ENCODE results near the gene NSD2. TPM values are rescaled to one million over a fixed set of nuclear protein-coding genes. Genes with fewer than 3 reads are reported as not detected.
A peak's percentile ranks its signal among the peaks of the same experiment; 100 is the strongest.
"Not testable (repeated sequence)": the region's sequence is repeated elsewhere in the genome, so short reads cannot be mapped to it uniquely, and the experiment has no call there.

NSD2 gene
- total RNA-seq, 1 donor from 2014 or later = 71.3 TPM

GRCh38 chr4:2006956-2007653 is 135.9 kb downstream of the NSD2 start:
- no peak for DNase-seq

- DNase-seq = peak; percentile 17
Observed at GRCh38 chr4:2007804-2008670, 136.8 kb downstream of the NSD2 start.

GRCh38 chr4:2008671-2008920 is 137.4 kb downstream of the NSD2 start:
- DNase-seq = no peak

GRCh38 chr4:2008921-2009650 is 137.9 kb downstream of the NSD2 start, which contains the start of gene NELFA:
Gene NELFA, minus strand, starts transcription at chr4:2008974. Its CDS starts 15 bp downstream, at chr4:2008959.
- peak; percentile 98 for DNase-seq

GRCh38 chr4:2009651-2010233 is 138.5 kb downstream of the NSD2 start:
- peak; percentile 65 for DNase-seq

- no peak for DNase-seq
Observed at GRCh38 chr4:2011583-2011982, 140.4 kb downstream of the NSD2 start.

- no peak for DNase-seq
Observed at GRCh38 chr4:2015008-2015407, 143.8 kb downstream of the NSD2 start.

GRCh38 chr4:2021358-2022018 is 150.3 kb downstream of the NSD2 start:
- not testable (repeated sequence) for DNase-seq

GRCh38 chr4:2024683-2025082 is 153.5 kb downstream of the NSD2 start:
- DNase-seq = no peak

GRCh38 chr4:2025817-2026216 is 154.6 kb downstream of the NSD2 start:
- DNase-seq = no peak

- not testable (repeated sequence) for DNase-seq
Observed at GRCh38 chr4:2027120-2027519, 155.9 kb downstream of the NSD2 start.

- DNase-seq = not testable (repeated sequence)
Observed at GRCh38 chr4:2031161-2031560, 160.0 kb downstream of the NSD2 start.

Small RNA genes within 50 kb of the gene (small RNA-seq; reads per million reads assigned to genes)
- gene SCARNA22 (ENCODE audit: low replicate concordance) = 147 reads per million, percentile 97 among the genes with 10 or more reads in this experiment

Other genes starting within 250 kb of the NSD2 start
- 1.7 TPM for gene FAM53A, start 187.1 kb upstream of the NSD2 start, total RNA-seq
- gene SLBP, start 159.1 kb upstream of the NSD2 start, total RNA-seq = 31.9 TPM
- 22.8 TPM for gene TMEM129, start 150.1 kb upstream of the NSD2 start, total RNA-seq
- 17.2 TPM for gene TACC3, start 149.9 kb upstream of the NSD2 start, total RNA-seq
- 68.0 TPM for gene FGFR3, start 78.1 kb upstream of the NSD2 start, total RNA-seq
- gene LETM1, start 15.2 kb upstream of the NSD2 start, total RNA-seq = 36.2 TPM
- gene NELFA, start 137.6 kb downstream of the NSD2 start, total RNA-seq = 33.1 TPM
- gene NAT8L, start 187.9 kb downstream of the NSD2 start, total RNA-seq = 0.51 TPM